ENCODE data around the gene LITAF.

The LITAF gene

DNA sequence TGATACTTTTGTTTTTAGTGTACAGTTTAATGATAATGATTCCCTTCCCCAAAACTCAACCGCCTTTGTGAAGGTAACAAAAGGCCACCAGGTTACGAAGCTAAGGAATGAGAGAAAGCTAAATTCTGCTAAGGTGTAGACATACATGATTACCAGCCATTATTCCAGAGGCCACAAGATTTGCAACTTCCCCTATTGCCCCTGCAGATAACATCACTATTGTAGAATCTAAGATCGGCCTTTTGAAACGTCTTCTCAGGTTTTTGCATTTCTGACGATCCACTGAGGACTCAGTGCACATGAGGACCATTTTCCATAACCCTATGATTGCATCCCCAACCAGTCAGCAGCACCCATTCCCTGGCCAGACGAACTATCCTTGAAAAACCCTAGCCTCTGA lies 47.6 kb upstream of the LITAF start:
- ChIA-PET POLR2A (no interaction called here), CTCF (interaction anchor here (0.9 kb wide), 1 partner anchor 229 kb away, joined by 3 read pairs; no protein-coding TSS in a partner anchor)
- TF ChIP-seq ZNF600 (tag by site-specific recombination; IDR thresholded peaks at IDR 0.05): no peak
- TF ChIP-seq ZSCAN30 (tag by site-specific recombination; IDR thresholded peaks at IDR 0.05): no peak
- no peak for TF ChIP-seq GLIS1 (tag by site-specific recombination; IDR thresholded peaks at IDR 0.05)
- TF ChIP-seq ZNF311 (tag by site-specific recombination; IDR thresholded peaks at IDR 0.05; ENCODE audit: borderline replicate concordance): no peak
- no peak for TF ChIP-seq ZNF488 (tag by site-specific recombination; IDR thresholded peaks at IDR 0.05)
- no peak for TF ChIP-seq ZNF76 (tag by site-specific recombination; IDR thresholded peaks at IDR 0.05; ENCODE audit: borderline replicate concordance, low read depth)
- TF ChIP-seq REPIN1 (tag by site-specific recombination; IDR thresholded peaks at IDR 0.05; ENCODE audit: low read depth): no peak
- TF ChIP-seq SP2 (tag by site-specific recombination; IDR thresholded peaks at IDR 0.05): no peak
- H3K27ac ChIP-seq (ENCODE audit: extremely low read depth, low read depth, low read length): no peak overlapping the region
- no peak overlapping the region for H3K4me3 ChIP-seq (ENCODE audit: low read depth, low read length)
- no peaks in the 10 kb centered on the region for H3K9me3 ChIP-seq (ENCODE audit: control insufficient read depth, insufficient read depth, low read depth, low read length)
- no peaks in the 10 kb centered on the region for H3K36me3 ChIP-seq (ENCODE audit: control insufficient read depth in 2 of 2, insufficient read depth in 1 of 2, low read length in 2 of 2)
- H3K4me1 ChIP-seq (ENCODE audit: control insufficient read depth, insufficient read depth, low read length): no peaks in the 10 kb centered on the region

GRCh38 chr16:11633113-11633512 lies 46.4 kb upstream of the LITAF start:
- Histone ChIP-seq H3K4me1 (ENCODE audit: control insufficient read depth, insufficient read depth, low read length) (no peaks in the 10 kb centered on the region), H3K9me3 (ENCODE audit: control insufficient read depth, insufficient read depth, low read depth, low read length) (no peaks in the 10 kb centered on the region), H3K36me3 (ENCODE audit: control insufficient read depth in 2 of 2, insufficient read depth in 1 of 2, low read length in 2 of 2) (no peaks in the 10 kb centered on the region), H3K4me3 (ENCODE audit: low read depth, low read length) (no peak overlapping the region), H3K27ac (ENCODE audit: extremely low read depth, low read depth, low read length) (no peak overlapping the region)
- ChIA-PET POLR2A (no interaction called here), CTCF (interaction anchor here (0.6 kb wide), 1 partner anchor 8 kb away, joined by 4 read pairs; no protein-coding TSS in a partner anchor)
- TF ChIP-seq GLIS2 (tag by site-specific recombination; IDR thresholded peaks at IDR 0.05) (no peak), ZNF610 (tag by site-specific recombination; IDR thresholded peaks at IDR 0.05; ENCODE audit: borderline replicate concordance) (no peak), ZNF324 (tag by site-specific recombination; IDR thresholded peaks at IDR 0.05) (no peak), PRDM6 (tag by site-specific recombination; IDR thresholded peaks at IDR 0.05) (no peak), ZBTB49 (tag by site-specific recombination; IDR thresholded peaks at IDR 0.05; ENCODE audit: low read depth) (no peak), GLIS1 (tag by site-specific recombination; IDR thresholded peaks at IDR 0.05) (no peak), ZBTB7A (tag by site-specific recombination; IDR thresholded peaks at IDR 0.05; ENCODE audit: low read depth) (no peak), ZNF114 (tag by site-specific recombination; IDR thresholded peaks at IDR 0.05) (no peak), ZNF843 (tag by site-specific recombination; IDR thresholded peaks at IDR 0.05) (no peak), ZNF138 (tag by site-specific recombination; IDR thresholded peaks at IDR 0.05; ENCODE audit: borderline replicate concordance) (no peak), ZNF311 (tag by site-specific recombination; IDR thresholded peaks at IDR 0.05; ENCODE audit: borderline replicate concordance) (no peak), ZNF670 (tag by site-specific recombination; IDR thresholded peaks at IDR 0.05; ENCODE audit: low read depth) (no peak), ZNF37A (tag by site-specific recombination; IDR thresholded peaks at IDR 0.05) (no peak), ZNF221 (tag by site-specific recombination; IDR thresholded peaks at IDR 0.05; ENCODE audit: borderline replicate concordance) (no peak), ZNF548 (tag by site-specific recombination; IDR thresholded peaks at IDR 0.05) (no peak), ZNF791 (tag by site-specific recombination; IDR thresholded peaks at IDR 0.05) (no peak), ZSCAN30 (tag by site-specific recombination; IDR thresholded peaks at IDR 0.05) (no peak), ZNF391 (tag by site-specific recombination; IDR thresholded peaks at IDR 0.05; ENCODE audit: borderline replicate concordance, low read depth) (no peak)
